HCT116 (cell line): ENCODE results near the gene SNN. TPM values are rescaled to one million over a fixed set of nuclear protein-coding genes. Genes with fewer than 3 reads are reported as not detected.

Source experiments
- ATAC-seq: fragments of 200-7000 bp; cut with Tn5 transposase; 2 replicates; pipeline ENCODE4 v1.9.1; 2020; ENCODE audit warnings: mild to moderate bottlenecking, moderate library complexity
- BruUV-seq: library from RNA; stranded (reverse); fragments of 400-500 nt; replicated peaks from 2 replicates; lab custom pipeline; 2021; lab: Mats Ljungman, UMichigan
- CTCF ChIA-PET: fragments of 300-600 bp; sonication (Branson Sonifier 250); formaldehyde crosslinking; loops from one replicate; lab custom pipeline; 2021; ENCODE audit warnings: antibody characterized with exemption; lab: Charles Lee
- POLR2A ChIA-PET: fragments of 300-600, 350-600 bp; sonication (Branson Sonifier 250); formaldehyde crosslinking; loops from one replicate; lab custom pipeline; 2021; ENCODE audit warnings: antibody characterized with exemption; lab: Charles Lee
- RAD21 ChIA-PET, 2 experiments: fragments of 300-600 bp; sonication (Branson Sonifier 250); formaldehyde crosslinking; loops; one replicate each; lab custom pipeline; 2023; ENCODE audit warnings: low total read pairs in 2 of 2; ENCODE audit not compliant: uncharacterized antibody in 2 of 2, unreplicated experiment in 2 of 2, low non-redundant PET in 1 of 2; lab: Charles Lee
- DNase-seq: peaks from one replicate; pipeline ENCODE4 v3.0.0-alpha.2; 2010; ENCODE audit warnings: low read depth, low spot score
- H2AFZ ChIP-seq: fragments of 200-600 bp; shearing (Covaris generic), sonication (generic); 2 replicates; pipeline ENCODE4 v1.6.1; 2017; ENCODE audit warnings: low read depth, mixed run types, mixed read lengths, antibody characterized with exemption, low read length; ENCODE audit not compliant: poor library complexity, severe bottlenecking
- H3K27ac ChIP-seq: 2 replicates; pipeline ENCODE4 v1.5.1; 2012; ENCODE audit warnings: low read depth, low read length
- H3K27me3 ChIP-seq: fragments of 200-600 bp; sonication (generic); 2 replicates; pipeline ENCODE4 v1.6.1; 2016; ENCODE audit warnings: mixed run types, low read length, mixed read lengths; ENCODE audit not compliant: insufficient read depth
- H3K36me3 ChIP-seq, 2 experiments: fragments of 200-500 bp in 1 of 2; fragments of 200-600 bp in 1 of 2; sonication (Bioruptor generic) in 1 of 2; sonication (generic) in 1 of 2; 2 replicates each; pipeline versions ENCODE4 v1.5.1 to v1.6.1; 2014 to 2016; ENCODE audit warnings: low read length in 2 of 2, inconsistent platforms in 1 of 2, mixed read lengths in 1 of 2, mixed run types in 1 of 2; ENCODE audit not compliant: insufficient read depth in 2 of 2, control insufficient read depth in 1 of 2
- H3K4me1 ChIP-seq, 2 experiments: fragments of 200-600 bp in 1 of 2; sonication (generic) in 1 of 2; 2 replicates each; pipeline versions ENCODE4 v1.5.1 to v1.6.1; 2012 to 2017; ENCODE audit warnings: low read length in 2 of 2, inconsistent platforms in 1 of 2, mild to moderate bottlenecking in 1 of 2, mixed read lengths in 1 of 2, mixed run types in 1 of 2, moderate library complexity in 1 of 2; ENCODE audit not compliant: insufficient read depth in 2 of 2, control insufficient read depth in 1 of 2
- H3K4me2 ChIP-seq: fragments of 200-600 bp; sonication (generic); 2 replicates; pipeline ENCODE4 v1.6.1; 2017; ENCODE audit warnings: mixed run types, low read length, mixed read lengths
- H3K4me3 ChIP-seq, 2 experiments: fragments of 200-600 bp in 1 of 2; sonication (generic) in 1 of 2; replicated peaks in 1 of 2; 2 replicates each; pipeline ENCODE4 v1.5.1; 2011 to 2016; ENCODE audit warnings: low read length in 2 of 2, control low read depth in 1 of 2, low read depth in 1 of 2, mild to moderate bottlenecking in 1 of 2, mixed read lengths in 1 of 2, mixed run types in 1 of 2
- H3K79me2 ChIP-seq: fragments of 200-600 bp; sonication (generic); 2 replicates; pipeline ENCODE4 v1.6.1; 2017; ENCODE audit warnings: mild to moderate bottlenecking, mixed run types, low read length, moderate library complexity, mixed read lengths; ENCODE audit not compliant: insufficient read depth
- H3K9ac ChIP-seq: fragments of 200-600 bp; sonication (generic); 2 replicates; pipeline ENCODE4 v1.6.1; 2016; ENCODE audit warnings: low read length, mixed read lengths
- H3K9me2 ChIP-seq: fragments of 200-600 bp; sonication (generic), shearing (Covaris generic); 2 replicates; pipeline ENCODE4 v1.6.1; 2017; ENCODE audit warnings: mixed run types, mild to moderate bottlenecking, moderate library complexity; ENCODE audit not compliant: insufficient read depth
- H3K9me3 ChIP-seq, 2 experiments: fragments of 200-500 bp in 1 of 2; fragments of 200-600 bp in 1 of 2; sonication (Bioruptor generic) in 1 of 2; sonication (generic) in 1 of 2; 2 replicates each; pipeline ENCODE4 v1.6.1; 2014 to 2017; ENCODE audit warnings: low read length in 2 of 2, mixed read lengths in 2 of 2, inconsistent platforms in 1 of 2, low read depth in 1 of 2, mild to moderate bottlenecking in 1 of 2, mixed run types in 1 of 2, moderate library complexity in 1 of 2; ENCODE audit not compliant: control insufficient read depth in 1 of 2, insufficient read depth in 1 of 2
- H4K20me1 ChIP-seq: fragments of 200-600 bp; sonication (generic), shearing (Covaris generic); 2 replicates; pipeline ENCODE4 v1.6.1; 2017; ENCODE audit warnings: mixed run types, mild to moderate bottlenecking, moderate library complexity; ENCODE audit not compliant: insufficient read depth
- CEBPB ChIP-seq: IDR thresholded peaks from 2 replicates; pipeline ENCODE4 v1.6.1; 2012; ENCODE audit warnings: low read depth
- EGR1 ChIP-seq: IDR thresholded peaks from 2 replicates; pipeline ENCODE4 v1.6.1; 2012; ENCODE audit warnings: low read depth
- ELF1 ChIP-seq: IDR thresholded peaks from 2 replicates; pipeline ENCODE4 v1.6.1; 2012; ENCODE audit warnings: low read depth, borderline replicate concordance
- EZH2 ChIP-seq: fragments of 200-600 bp; sonication (generic); IDR thresholded peaks from 2 replicates; pipeline ENCODE4 v1.6.1; 2017; ENCODE audit warnings: antibody characterized with exemption, mixed run types
- EZH2phosphoT487 ChIP-seq: fragments of 200-600 bp; IDR thresholded peaks from 2 replicates; pipeline ENCODE4 v1.6.1; 2018; ENCODE audit warnings: antibody characterized with exemption, borderline replicate concordance
- JUND ChIP-seq: IDR thresholded peaks from 2 replicates; pipeline ENCODE4 v1.6.1; 2012
- POLR2A ChIP-seq: IDR thresholded peaks from 2 replicates; pipeline ENCODE4 v1.7.0; 2011; ENCODE audit warnings: borderline replicate concordance; ENCODE audit not compliant: insufficient read depth, insufficient read length; ENCODE audit errors: extremely low read depth
- RAD21 ChIP-seq: IDR thresholded peaks from 2 replicates; pipeline ENCODE4 v1.6.1; 2012; ENCODE audit warnings: low read depth, mild to moderate bottlenecking
- SP1 ChIP-seq: IDR thresholded peaks from 2 replicates; pipeline ENCODE4 v1.6.1; 2012; ENCODE audit warnings: low read depth
- TCF7L2 ChIP-seq: IDR thresholded peaks from 2 replicates; pipeline ENCODE4 v1.7.0; 2011; ENCODE audit warnings: borderline replicate concordance, inconsistent platforms; ENCODE audit not compliant: insufficient read depth, insufficient read length; ENCODE audit errors: extremely low read depth
- YY1 ChIP-seq: IDR thresholded peaks from 2 replicates; pipeline ENCODE4 v1.6.1; 2011; ENCODE audit warnings: low read length, low read depth, moderate library complexity, mild to moderate bottlenecking; ENCODE audit not compliant: insufficient replicate concordance; ENCODE audit errors: extremely low read depth
- ZNF274 ChIP-seq: fragments of 200-500 bp; sonication (Bioruptor generic); IDR thresholded peaks from 2 replicates; pipeline ENCODE4 v1.6.1; 2014; ENCODE audit warnings: mild to moderate bottlenecking, low read depth, low read length, inconsistent platforms
- intact Hi-C: fragments of 100-400 bp; cut with micrococcal nuclease; formaldehyde crosslinking; loops from 2 replicates; pipeline ENCODE4 v1.10.0; 2022
- total RNA-seq: library from RNA; stranded (reverse); gene quantifications from one replicate; pipeline ENCODE4 v1.2.1, GENCODE V29; 2021; ENCODE audit not compliant: unreplicated experiment
- TF ChIP-seq, protein P1 (sequence below), 3 experiments: fragments of 200-600 bp in 1 of 3; sonication (generic) in 1 of 3; IDR thresholded peaks in 2 of 3; conservative IDR thresholded peaks in 1 of 3; 2 replicates each; pipeline ENCODE4 v1.5.1; 2012 to 2017; ENCODE audit warnings: low read depth in 2 of 3, low read length in 2 of 3, antibody characterized with exemption in 1 of 3, borderline replicate concordance in 1 of 3, control low read depth in 1 of 3, mild to moderate bottlenecking in 1 of 3, mixed read lengths in 1 of 3, mixed run types in 1 of 3, moderate library complexity in 1 of 3; ENCODE audit not compliant: insufficient read depth in 1 of 3
- TF ChIP-seq, protein P2 (sequence below): IDR thresholded peaks from 2 replicates; pipeline ENCODE4 v1.6.1; 2011; ENCODE audit warnings: mild to moderate bottlenecking, low read length, moderate library complexity; ENCODE audit not compliant: insufficient replicate concordance; ENCODE audit errors: extremely low read depth

Gene SNN
- total RNA-seq, 1 experiment from 2014 or later, result 12.2 TPM

DNA sequence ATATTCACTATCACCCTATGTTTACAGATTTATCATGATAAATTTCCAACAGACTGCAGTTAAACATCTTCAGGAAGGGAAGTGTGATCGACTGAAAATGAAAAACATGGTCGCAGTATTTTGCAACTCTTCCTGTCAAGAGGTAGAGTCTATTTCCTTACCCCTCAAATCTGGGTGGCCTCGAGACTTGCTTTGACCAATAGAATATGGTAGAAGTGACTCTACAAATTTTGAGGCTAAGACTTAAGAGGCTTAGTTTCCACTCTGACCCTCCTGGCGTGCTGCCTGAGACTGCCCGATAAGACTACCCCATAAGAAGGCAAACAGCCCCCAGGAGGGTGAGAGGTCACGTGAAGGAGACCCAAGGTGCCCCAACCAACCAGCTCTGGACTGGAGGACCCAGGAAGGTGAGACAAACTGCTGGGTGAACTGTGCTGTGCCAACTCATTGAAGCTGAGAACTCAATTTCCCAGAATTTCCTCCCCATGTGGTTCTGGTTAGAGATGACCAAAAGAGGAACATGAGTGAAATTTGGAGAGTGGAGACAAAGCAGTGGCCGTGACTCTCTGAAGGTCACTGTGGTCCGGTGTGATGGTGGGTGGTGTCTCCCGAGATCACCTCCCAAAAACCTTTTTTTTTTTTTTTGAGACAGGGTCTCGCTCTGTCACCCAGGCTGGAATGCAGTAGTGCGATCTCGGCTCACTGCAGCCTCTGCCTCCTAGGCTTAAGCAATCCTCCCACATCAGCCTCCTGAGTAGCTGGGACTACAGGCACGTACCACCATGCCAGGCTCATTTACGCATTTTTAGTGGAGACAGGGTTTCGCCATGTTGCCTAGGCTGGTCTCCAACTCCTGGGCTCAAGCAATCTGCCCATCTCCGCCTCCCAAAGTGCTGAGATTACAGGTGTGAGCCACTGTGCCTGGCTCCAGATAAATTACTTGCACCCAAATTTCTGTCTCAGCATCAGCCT is 43.3 kb upstream of the SNN start:
- H3K9me3 ChIP-seq, result no peaks in the 10 kb centered on the region; a peak in 1 of 4 replicates
- H2AFZ ChIP-seq, result no peak overlapping the region
- TF ChIP-seq ELF1 (no peak), RAD21 (no peak), TCF7L2 (no peak), EZH2phosphoT487 (no peak), CEBPB (no peak), EGR1 (no peak), SP1 (no peak), JUND (no peak), POLR2A (no peak), YY1 (no peak), ZNF274 (no peak), EZH2 (no peak)
- TF ChIP-seq, protein P1, sequence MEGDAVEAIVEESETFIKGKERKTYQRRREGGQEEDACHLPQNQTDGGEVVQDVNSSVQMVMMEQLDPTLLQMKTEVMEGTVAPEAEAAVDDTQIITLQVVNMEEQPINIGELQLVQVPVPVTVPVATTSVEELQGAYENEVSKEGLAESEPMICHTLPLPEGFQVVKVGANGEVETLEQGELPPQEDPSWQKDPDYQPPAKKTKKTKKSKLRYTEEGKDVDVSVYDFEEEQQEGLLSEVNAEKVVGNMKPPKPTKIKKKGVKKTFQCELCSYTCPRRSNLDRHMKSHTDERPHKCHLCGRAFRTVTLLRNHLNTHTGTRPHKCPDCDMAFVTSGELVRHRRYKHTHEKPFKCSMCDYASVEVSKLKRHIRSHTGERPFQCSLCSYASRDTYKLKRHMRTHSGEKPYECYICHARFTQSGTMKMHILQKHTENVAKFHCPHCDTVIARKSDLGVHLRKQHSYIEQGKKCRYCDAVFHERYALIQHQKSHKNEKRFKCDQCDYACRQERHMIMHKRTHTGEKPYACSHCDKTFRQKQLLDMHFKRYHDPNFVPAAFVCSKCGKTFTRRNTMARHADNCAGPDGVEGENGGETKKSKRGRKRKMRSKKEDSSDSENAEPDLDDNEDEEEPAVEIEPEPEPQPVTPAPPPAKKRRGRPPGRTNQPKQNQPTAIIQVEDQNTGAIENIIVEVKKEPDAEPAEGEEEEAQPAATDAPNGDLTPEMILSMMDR (IDR thresholded peaks at IDR 0.05 in 2 of 3, conservative IDR thresholded peaks at IDR 0.05 in 1 of 3; ENCODE audit: borderline replicate concordance in 1 of 3, insufficient read depth in 1 of 3, low read depth in 2 of 3, low read length in 2 of 3), result no peak
- TF ChIP-seq, protein P2, sequence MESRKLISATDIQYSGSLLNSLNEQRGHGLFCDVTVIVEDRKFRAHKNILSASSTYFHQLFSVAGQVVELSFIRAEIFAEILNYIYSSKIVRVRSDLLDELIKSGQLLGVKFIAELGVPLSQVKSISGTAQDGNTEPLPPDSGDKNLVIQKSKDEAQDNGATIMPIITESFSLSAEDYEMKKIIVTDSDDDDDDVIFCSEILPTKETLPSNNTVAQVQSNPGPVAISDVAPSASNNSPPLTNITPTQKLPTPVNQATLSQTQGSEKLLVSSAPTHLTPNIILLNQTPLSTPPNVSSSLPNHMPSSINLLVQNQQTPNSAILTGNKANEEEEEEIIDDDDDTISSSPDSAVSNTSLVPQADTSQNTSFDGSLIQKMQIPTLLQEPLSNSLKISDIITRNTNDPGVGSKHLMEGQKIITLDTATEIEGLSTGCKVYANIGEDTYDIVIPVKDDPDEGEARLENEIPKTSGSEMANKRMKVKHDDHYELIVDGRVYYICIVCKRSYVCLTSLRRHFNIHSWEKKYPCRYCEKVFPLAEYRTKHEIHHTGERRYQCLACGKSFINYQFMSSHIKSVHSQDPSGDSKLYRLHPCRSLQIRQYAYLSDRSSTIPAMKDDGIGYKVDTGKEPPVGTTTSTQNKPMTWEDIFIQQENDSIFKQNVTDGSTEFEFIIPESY, result no peak
- intact Hi-C loops, result no loop called here
- ChIA-PET POLR2A (no interaction called here), RAD21 (no interaction called here), CTCF (no interaction called here)
- DNase-seq (no peak), ATAC-seq (no peak)
- no peaks in the 10 kb centered on the region for H3K36me3 ChIP-seq
- H3K4me2 ChIP-seq, result no peak overlapping the region
- no peak overlapping the region for H3K9ac ChIP-seq
- BruUV-seq, result no TSS peak
- H3K79me2 ChIP-seq, result no peaks in the 10 kb centered on the region
- no peaks in the 10 kb centered on the region for H3K27me3 ChIP-seq
- no peaks in the 10 kb centered on the region for H4K20me1 ChIP-seq
- H3K27ac ChIP-seq, result no peak overlapping the region
- H3K4me1 ChIP-seq, result peaks cover 16 to 35% of the 10 kb centered on the region in 2 experiments
- H3K4me3 ChIP-seq, result no peak overlapping the region
- H3K9me2 ChIP-seq, result no peaks in the 10 kb centered on the region
